Suprapubic skin (tissue), 4 donors: Measurements from ENCODE around the gene NEURL4. TPM values are rescaled to one million over a fixed set of nuclear protein-coding genes. Genes with fewer than 3 reads are reported as not detected.

ENCODE experiments used
- DNase-seq, 2 donors: peaks; one replicate each; pipeline ENCODE4 v3.0.0-alpha.2; 2019; ENCODE audit warnings: low spot score in 2 of 2
- H3K27ac ChIP-seq: fragments of 200-600 bp; sonication (generic); one replicate; pipeline ENCODE4 v1.5.1; 2019
- H3K27me3 ChIP-seq: fragments of 200-600 bp; sonication (generic); one replicate; pipeline ENCODE4 v1.5.1; 2019
- H3K36me3 ChIP-seq: fragments of 200-600 bp; sonication (generic); one replicate; pipeline ENCODE4 v1.5.1; 2019
- H3K4me1 ChIP-seq: fragments of 200-600 bp; sonication (generic); one replicate; pipeline ENCODE4 v1.5.1; 2019
- H3K4me3 ChIP-seq: fragments of 200-600 bp; sonication (generic); one replicate; pipeline ENCODE4 v1.5.1; 2019; ENCODE audit warnings: mild to moderate bottlenecking
- H3K9me3 ChIP-seq: fragments of 200-600 bp; sonication (generic); one replicate; pipeline ENCODE4 v1.5.1; 2019
- EP300 ChIP-seq: sonication (generic); formaldehyde crosslinking; IDR thresholded peaks from one replicate; pipeline ENCODE4 v1.6.1; 2017; ENCODE audit warnings: antibody characterized with exemption
- POLR2A ChIP-seq, 2 donors: fragments of 450-650 bp; IDR thresholded peaks; one replicate each; pipeline ENCODE4 v1.6.1; 2017; ENCODE audit warnings: antibody characterized with exemption in 2 of 2, mild to moderate bottlenecking in 2 of 2, moderate library complexity in 2 of 2
- POLR2AphosphoS5 ChIP-seq, 3 donors: sonication (generic); formaldehyde crosslinking; IDR thresholded peaks; one replicate each; pipeline ENCODE4 v1.6.1; 2017; ENCODE audit warnings: antibody characterized with exemption in 3 of 3
- WGBS: methylation state at CpG from one replicate; pipeline ENCODE4 v1.1.5; 2018; 5-methylcytosine and 5-hydroxymethylcytosine counted together
- total RNA-seq, 4 donors: library from RNA; depleted of rRNA; stranded (reverse); fragments of >200 nt; gene quantifications; one replicate each; pipeline ENCODE4 v1.1.0, GENCODE V29; 2016
- TF ChIP-seq, protein P1 (sequence below), 2 donors: fragments of 200-600 bp in 1 of 2; fragments of 450-650 bp in 1 of 2; sonication (generic) in 1 of 2; IDR thresholded peaks; one replicate each; pipeline ENCODE4 v1.5.1; 2016 to 2019; ENCODE audit warnings: antibody characterized with exemption in 2 of 2, mild to moderate bottlenecking in 1 of 2, moderate library complexity in 1 of 2

NEURL4 gene
- total RNA-seq, 4 donors from 2014 or later: 11.7 to 51.3 (median 20.6) TPM

DNA sequence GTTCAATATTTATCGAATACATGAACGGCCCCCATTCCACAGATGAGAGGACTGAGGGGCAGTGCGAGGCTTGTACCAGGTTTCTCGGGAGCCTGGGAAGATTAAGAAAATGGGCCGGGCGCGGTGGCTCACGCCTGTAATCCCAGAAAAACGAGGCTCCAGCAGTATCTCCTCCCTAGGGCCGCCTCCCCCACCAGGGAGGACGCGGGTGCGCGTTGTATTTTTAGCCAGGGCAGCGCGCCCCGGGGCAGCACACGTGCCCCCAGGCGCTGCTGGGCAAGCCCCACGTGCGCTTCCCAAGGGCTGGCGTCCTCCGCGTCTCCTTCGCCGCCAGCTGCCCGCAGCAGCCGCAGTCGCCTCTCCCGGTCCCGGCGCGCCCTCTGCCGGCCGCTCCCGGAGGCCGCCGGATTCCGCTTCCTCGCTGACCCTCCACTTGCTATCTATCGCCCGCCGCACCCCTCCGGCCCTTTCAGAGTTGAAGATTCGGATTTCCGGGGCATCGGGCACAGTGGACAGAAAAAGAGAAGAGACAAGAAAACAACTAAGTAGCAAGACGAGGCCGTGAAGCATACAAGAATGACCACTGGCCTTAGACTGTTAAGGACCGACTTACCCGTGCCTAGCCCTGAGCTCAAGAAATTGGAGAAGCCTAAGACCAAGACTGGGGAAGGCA, 32.8 kb downstream of the NEURL4 start:
- Histone ChIP-seq H3K9me3 (no peaks in the 10 kb centered on the region), H3K36me3 (no peaks in the 10 kb centered on the region), H3K27me3 (peaks cover 36% of the 10 kb centered on the region), H3K4me1 (peaks cover 55% of the 10 kb centered on the region), H3K27ac (peak overlapping the region; percentile 7), H3K4me3 (peak overlapping the region; percentile 20)
- 6% methylated on average over 30 of the region's 51 CpGs for WGBS
- no peak for TF ChIP-seq POLR2A (IDR thresholded peaks at IDR 0.05)
- TF ChIP-seq EP300: no peak
- peak in 1 of 3 donors; percentile 61 for TF ChIP-seq POLR2AphosphoS5 (IDR thresholded peaks at IDR 0.05)
- TF ChIP-seq, protein P1, sequence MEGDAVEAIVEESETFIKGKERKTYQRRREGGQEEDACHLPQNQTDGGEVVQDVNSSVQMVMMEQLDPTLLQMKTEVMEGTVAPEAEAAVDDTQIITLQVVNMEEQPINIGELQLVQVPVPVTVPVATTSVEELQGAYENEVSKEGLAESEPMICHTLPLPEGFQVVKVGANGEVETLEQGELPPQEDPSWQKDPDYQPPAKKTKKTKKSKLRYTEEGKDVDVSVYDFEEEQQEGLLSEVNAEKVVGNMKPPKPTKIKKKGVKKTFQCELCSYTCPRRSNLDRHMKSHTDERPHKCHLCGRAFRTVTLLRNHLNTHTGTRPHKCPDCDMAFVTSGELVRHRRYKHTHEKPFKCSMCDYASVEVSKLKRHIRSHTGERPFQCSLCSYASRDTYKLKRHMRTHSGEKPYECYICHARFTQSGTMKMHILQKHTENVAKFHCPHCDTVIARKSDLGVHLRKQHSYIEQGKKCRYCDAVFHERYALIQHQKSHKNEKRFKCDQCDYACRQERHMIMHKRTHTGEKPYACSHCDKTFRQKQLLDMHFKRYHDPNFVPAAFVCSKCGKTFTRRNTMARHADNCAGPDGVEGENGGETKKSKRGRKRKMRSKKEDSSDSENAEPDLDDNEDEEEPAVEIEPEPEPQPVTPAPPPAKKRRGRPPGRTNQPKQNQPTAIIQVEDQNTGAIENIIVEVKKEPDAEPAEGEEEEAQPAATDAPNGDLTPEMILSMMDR (IDR thresholded peaks at IDR 0.05): peak; percentile 91 to 95
- peak in 1 of 2 donors; percentile 90 for DNase-seq

DNA sequence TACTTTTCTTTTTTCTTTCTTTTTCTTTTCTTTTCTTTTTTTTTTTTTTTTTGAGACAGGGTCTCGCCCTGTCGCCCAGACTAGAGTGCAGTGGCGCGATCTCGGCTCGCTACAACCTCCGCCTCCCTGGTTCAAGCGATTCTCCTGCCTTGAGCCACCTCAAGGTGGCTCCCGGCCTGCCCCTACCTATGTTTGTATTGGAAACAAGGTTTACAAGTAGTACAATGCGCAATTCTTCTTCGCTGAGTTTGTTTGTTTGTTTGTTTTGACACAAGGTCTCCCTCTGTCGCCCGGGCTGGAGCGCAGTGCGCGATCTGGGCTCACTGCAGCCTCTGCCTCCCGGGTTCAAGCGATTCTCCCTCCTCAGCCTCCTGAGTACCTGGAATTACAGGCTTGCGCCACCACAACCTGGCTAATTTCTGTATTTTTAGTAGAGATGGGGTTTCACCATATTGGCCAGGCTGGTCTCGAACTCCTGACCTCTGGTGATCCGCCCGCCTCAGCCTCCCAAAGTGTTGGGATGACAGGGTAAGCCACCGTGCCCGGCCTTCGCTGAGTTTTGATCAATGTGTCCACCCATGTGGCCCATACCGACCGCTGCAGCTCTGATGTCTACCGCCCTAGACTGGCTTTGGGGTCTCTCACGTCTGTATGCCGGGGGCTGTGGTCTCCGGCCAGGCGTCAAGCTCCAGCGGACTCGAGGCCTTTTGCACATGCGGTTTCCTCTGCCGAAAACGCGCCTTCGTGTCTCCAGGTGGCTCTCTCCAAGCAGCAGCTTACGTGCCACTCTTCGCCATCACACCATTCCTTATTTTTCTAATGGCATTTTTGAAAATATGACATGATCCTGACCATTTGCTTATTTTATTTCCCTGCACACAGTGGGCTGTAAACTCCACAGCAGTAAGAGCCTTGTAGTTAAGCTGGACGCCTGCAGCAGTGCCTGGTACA, 33.6 kb downstream of the NEURL4 start:
- H3K4me1 ChIP-seq: peaks cover 57% of the 10 kb centered on the region
- WGBS: 47% methylated on average over 38 of the region's 42 CpGs
- H3K4me3 ChIP-seq: peak overlapping the region; percentile 46
- H3K27me3 ChIP-seq: peaks cover 44% of the 10 kb centered on the region
- H3K27ac ChIP-seq: peak overlapping the region; percentile 76
- H3K36me3 ChIP-seq: no peaks in the 10 kb centered on the region
- no peaks in the 10 kb centered on the region for H3K9me3 ChIP-seq
- no peak for DNase-seq
- no peak for TF ChIP-seq EP300
- TF ChIP-seq, protein P1 (IDR thresholded peaks at IDR 0.05): no peak
- TF ChIP-seq POLR2AphosphoS5 (IDR thresholded peaks at IDR 0.05): no peak
- TF ChIP-seq POLR2A (IDR thresholded peaks at IDR 0.05): no peak

DNA sequence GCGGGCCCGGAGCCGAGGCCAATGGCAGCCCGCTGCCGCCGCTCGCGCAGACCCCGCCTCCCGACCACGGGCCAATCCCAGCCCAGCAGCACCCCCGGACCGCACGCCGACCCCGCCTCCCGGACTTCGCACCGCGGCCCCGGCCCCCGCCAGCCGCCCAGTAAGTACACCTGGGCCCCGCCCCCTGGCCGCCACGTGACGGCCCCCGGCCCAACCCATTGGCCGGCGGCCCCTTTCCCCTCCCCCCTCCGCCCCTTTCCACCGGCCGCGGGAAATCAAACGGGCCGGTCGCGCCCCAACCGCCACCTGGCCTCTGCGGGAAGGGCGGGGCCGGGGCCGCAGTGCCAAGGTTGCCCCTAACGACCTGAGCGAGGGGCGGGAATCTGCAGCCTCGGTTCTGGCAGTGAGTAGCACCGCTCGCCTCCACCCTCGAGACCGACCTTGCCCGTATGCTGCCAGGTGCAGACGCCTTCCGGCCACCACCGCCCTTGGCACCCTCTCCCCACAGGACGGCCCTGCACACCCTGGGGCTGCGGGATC, 34.5 kb downstream of the NEURL4 start, which contains the start of gene YBX2:
TSS of gene YBX2 (minus strand) at position 26 of the 540 bp plus-strand sequence. CDS start 139 bp downstream, outside the sequence.
- no peaks in the 10 kb centered on the region for H3K9me3 ChIP-seq
- H3K27ac ChIP-seq: peak within 1 kb of the TSS; percentile 76
- H3K4me1 ChIP-seq: peaks cover 57% of the 10 kb centered on the region
- TF ChIP-seq EP300: no peak
- TF ChIP-seq POLR2AphosphoS5 (IDR thresholded peaks at IDR 0.05): no peak
- TF ChIP-seq, protein P1 (IDR thresholded peaks at IDR 0.05): no peak
- TF ChIP-seq POLR2A (IDR thresholded peaks at IDR 0.05): no peak
- H3K27me3 ChIP-seq: peaks cover 52% of the 10 kb centered on the region
- H3K36me3 ChIP-seq: no peaks in the 10 kb centered on the region
- 2% methylated on average over 33 of the region's 57 CpGs for WGBS
- DNase-seq: no peak
- H3K4me3 ChIP-seq: peak within 1 kb of the TSS; percentile 46

DNA sequence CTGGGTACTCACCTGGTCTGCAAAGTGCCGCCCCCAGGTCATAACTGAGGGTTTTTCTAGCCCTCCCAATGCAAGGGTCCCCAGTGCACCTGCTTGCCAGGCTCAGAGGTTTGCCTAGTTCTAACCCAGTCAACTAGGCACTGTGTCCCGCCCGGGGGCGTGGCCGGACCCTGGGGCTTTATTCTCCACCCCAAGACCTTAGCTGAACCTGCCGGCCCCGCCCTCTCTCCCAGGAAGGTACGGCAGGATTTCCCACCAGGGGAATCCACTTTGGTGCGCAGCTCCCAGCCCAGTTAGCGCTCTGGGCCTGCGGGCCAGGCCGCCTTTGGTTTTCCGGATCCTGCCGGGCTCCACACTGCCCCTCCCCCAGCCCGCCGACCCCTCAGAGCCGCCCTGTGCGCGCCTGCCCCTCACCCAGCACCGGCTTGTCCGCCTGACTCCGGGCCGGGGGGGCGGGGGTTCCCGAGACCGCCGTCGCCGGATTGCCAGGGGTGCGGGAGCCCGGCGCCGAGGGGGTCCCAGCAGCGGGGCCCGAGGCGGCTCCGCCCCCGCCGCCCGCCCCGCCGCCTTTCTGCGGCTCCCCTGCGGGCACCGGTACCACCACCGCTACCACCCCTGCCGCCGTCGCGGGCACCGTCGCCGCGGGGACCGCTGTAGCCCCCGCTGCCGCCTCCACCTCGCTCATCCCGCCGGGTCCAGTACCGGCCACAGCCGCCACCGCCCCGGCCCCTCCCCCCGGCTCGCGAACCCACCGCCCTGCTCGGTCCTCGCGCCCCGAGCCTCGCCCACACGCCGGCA, 35.1 kb downstream of the NEURL4 start:
- TF ChIP-seq, protein P1 (IDR thresholded peaks at IDR 0.05): no peak
- no peak for TF ChIP-seq POLR2A (IDR thresholded peaks at IDR 0.05)
- no peak for TF ChIP-seq EP300
- no peak for TF ChIP-seq POLR2AphosphoS5 (IDR thresholded peaks at IDR 0.05)
- Histone ChIP-seq H3K27ac (peak overlapping the region; percentile 76), H3K4me1 (peaks cover 57% of the 10 kb centered on the region), H3K27me3 (peaks cover 59% of the 10 kb centered on the region), H3K9me3 (no peaks in the 10 kb centered on the region), H3K4me3 (peak overlapping the region; percentile 46), H3K36me3 (no peaks in the 10 kb centered on the region)
- WGBS: 6% methylated on average over 40 of the region's 75 CpGs
- no peak for DNase-seq
